PC-3 (cell line): ENCODE results near the gene ZBTB48. TPM values are rescaled to one million over a fixed set of nuclear protein-coding genes. Genes with fewer than 3 reads are reported as not detected.
"Not testable (repeated sequence)": the region's sequence is repeated elsewhere in the genome, so short reads cannot be mapped to it uniquely, and the experiment has no call there.

Experiments
- ATAC-seq: fragments of 200-7000 bp; cut with Tn5 transposase; 2 replicates; pipeline ENCODE4 v1.9.1; 2020; ENCODE audit warnings: mild to moderate bottlenecking, moderate library complexity
- BruUV-seq: library from RNA; stranded (reverse); fragments of 400-500 nt; replicated peaks from 2 replicates; lab custom pipeline; 2021; lab: Mats Ljungman, UMichigan
- CTCF ChIA-PET: fragments of 300-600 bp; sonication (Branson Sonifier 250); formaldehyde crosslinking; loops from one replicate; lab custom pipeline; 2022; ENCODE audit warnings: antibody characterized with exemption; lab: Charles Lee
- POLR2A ChIA-PET: fragments of 300-600 bp; sonication (Branson Sonifier 250); formaldehyde crosslinking; loops from one replicate; lab custom pipeline; 2022; ENCODE audit warnings: antibody characterized with exemption; ENCODE audit not compliant: unreplicated experiment; lab: Charles Lee
- DNase-seq: peaks from one replicate; pipeline ENCODE4 v3.0.0-alpha.2; 2015
- H2AFZ ChIP-seq: fragments of 300-600 bp; sonication (generic); 2 replicates; pipeline ENCODE4 v1.6.0; 2016; ENCODE audit warnings: antibody characterized with exemption, low read length
- H3F3A ChIP-seq: fragments of 300-600 bp; sonication (generic); one replicate; pipeline ENCODE4 v1.6.0; 2017; ENCODE audit warnings: antibody characterized with exemption, low read length, control low read depth, mild to moderate bottlenecking; ENCODE audit not compliant: unreplicated experiment
- H3K27ac ChIP-seq: fragments of 300-600 bp; sonication (generic); 2 replicates; pipeline ENCODE4 v1.5.1; 2016; ENCODE audit warnings: mild to moderate bottlenecking, low read length
- H3K27me3 ChIP-seq: fragments of 300-600 bp; sonication (generic); 2 replicates; pipeline ENCODE4 v1.6.1; 2016; ENCODE audit warnings: low read length, mixed read lengths
- H3K36me3 ChIP-seq: fragments of 300-600 bp; sonication (generic); 2 replicates; pipeline ENCODE4 v1.6.1; 2016; ENCODE audit warnings: low read depth, mixed run types, low read length, mixed read lengths
- H3K4me1 ChIP-seq: fragments of 300-600 bp; sonication (generic); 2 replicates; pipeline ENCODE4 v1.5.1; 2016; ENCODE audit warnings: low read length; ENCODE audit not compliant: insufficient read depth
- H3K4me2 ChIP-seq: fragments of 300-600 bp; sonication (generic); 2 replicates; pipeline ENCODE4 v1.6.0; 2016; ENCODE audit warnings: low read length
- H3K4me3 ChIP-seq: fragments of 300-600 bp; sonication (generic); 2 replicates; pipeline ENCODE4 v1.5.1; 2016; ENCODE audit warnings: mild to moderate bottlenecking, low read length, mixed read lengths
- H3K79me2 ChIP-seq: fragments of 300-600 bp; sonication (generic); 2 replicates; pipeline ENCODE4 v1.6.1; 2017; ENCODE audit warnings: low read length, mixed read lengths
- H3K9ac ChIP-seq: fragments of 300-600 bp; sonication (generic); 2 replicates; pipeline ENCODE4 v1.6.0; 2016; ENCODE audit warnings: mild to moderate bottlenecking, low read length
- H3K9me2 ChIP-seq: fragments of 300-600 bp; sonication (generic); replicated peaks from 2 replicates; pipeline ENCODE4 v1.6.1; 2016; ENCODE audit warnings: mixed run types, low read length, mixed read lengths
- H3K9me3 ChIP-seq: fragments of 300-600 bp; sonication (generic); 2 replicates; pipeline ENCODE4 v1.6.1; 2016; ENCODE audit warnings: low read length, mixed read lengths
- H4K20me1 ChIP-seq: fragments of 300-600 bp; sonication (generic); 2 replicates; pipeline ENCODE4 v1.6.1; 2016; ENCODE audit warnings: low read length, mixed read lengths
- CTCF ChIP-seq: fragments of 300-600 bp; sonication (generic); conservative IDR thresholded peaks from 2 replicates; pipeline ENCODE4 v1.5.1; 2017; ENCODE audit warnings: antibody characterized with exemption, low read depth, mild to moderate bottlenecking, low read length
- EZH2 ChIP-seq: fragments of 300-600 bp; sonication (generic); IDR thresholded peaks from one replicate; pipeline ENCODE4 v1.6.1; 2017; ENCODE audit warnings: antibody characterized with exemption, mild to moderate bottlenecking, low read length; ENCODE audit not compliant: unreplicated experiment
- EZH2phosphoT487 ChIP-seq: fragments of 300-600 bp; sonication (generic); IDR thresholded peaks from 2 replicates; pipeline ENCODE4 v1.6.1; 2018; ENCODE audit warnings: mild to moderate bottlenecking, antibody characterized with exemption, low read length, borderline replicate concordance
- intact Hi-C: fragments of 100-400 bp; cut with micrococcal nuclease; formaldehyde crosslinking; loops from 2 replicates; pipeline ENCODE4 v1.9.0; 2023
- total RNA-seq: library from RNA; depleted of rRNA; stranded (reverse); fragments of >200 nt; gene quantifications from 2 replicates; pipeline ENCODE4 v1.2.3, GENCODE V29; 2014

ZBTB48 gene
- total RNA-seq, 1 experiment from 2014 or later = 47.2 TPM

- Histone ChIP-seq H4K20me1 (peaks cover 54% of the 10 kb centered on the region), H3K4me2 (peak overlapping the region; percentile 92), H3K27me3 (no peaks in the 10 kb centered on the region), H3K27ac (peak overlapping the region; percentile 23; the same call in 1 of the 2 replicates), H3K36me3 (peaks cover 41% of the 10 kb centered on the region), H3K79me2 (peaks cover 76% of the 10 kb centered on the region), H3K9me3 (no peaks in the 10 kb centered on the region), H3K4me3 (peak overlapping the region; percentile 86), H3K9ac (peak overlapping the region; percentile 11; the same call in 1 of the 2 replicates), H3K9me2 (no peaks in the 10 kb centered on the region), H2AFZ (no peak overlapping the region), H3F3A (no peaks in the 10 kb centered on the region), H3K4me1 (peaks cover 29% of the 10 kb centered on the region)
- no TSS peak for BruUV-seq
- intact Hi-C loops = no loop called here
- DNase-seq (peak; percentile 70), ATAC-seq (no peak)
- TF ChIP-seq EZH2 = no peak
- TF ChIP-seq EZH2phosphoT487 = no peak; the same call in 1 of the 2 replicates
- no peak for TF ChIP-seq CTCF
- POLR2A ChIA-PET = no interaction called here
- CTCF ChIA-PET = interaction anchor here (0.8 kb wide), 1 partner anchor 19 kb away, joined by 4 read pairs; the partner anchor contains the start of gene ZBTB48
Observed at GRCh38 chr1:6599141-6599975, 19.6 kb downstream of the ZBTB48 start.

- DNase-seq, H3K9me3 ChIP-seq, BruUV-seq, intact Hi-C loops, H3K9me2 ChIP-seq, H3F3A ChIP-seq, H2AFZ ChIP-seq, H3K27me3 ChIP-seq, ATAC-seq: not testable (repeated sequence)
- Histone ChIP-seq H3K4me1 (peaks cover 30% of the 10 kb centered on the region), H3K4me3 (peak overlapping the region; percentile 86), H3K27ac (peak overlapping the region; percentile 93), H4K20me1 (peaks cover 54% of the 10 kb centered on the region), H3K9ac (peak overlapping the region; percentile 91), H3K79me2 (peaks cover 76% of the 10 kb centered on the region), H3K36me3 (peaks cover 36% of the 10 kb centered on the region), H3K4me2 (peak overlapping the region; percentile 92)
- CTCF ChIA-PET = interaction anchor here (0.5 to 0.8 kb wide), 2 partner anchors 18 to 20 kb away, joined by 3 to 4 read pairs; partner anchors contain the start of gene ZBTB48
- POLR2A ChIA-PET = interaction anchor here (0.6 to 0.7 kb wide), 2 partner anchors 16 to 24 kb away, joined by 3 to 6 read pairs; partner anchors contain the start of gene THAP3
Observed at GRCh38 chr1:6599991-6600390, 20.2 kb downstream of the ZBTB48 start.

- BruUV-seq = TSS peak; percentile 58
- DNase-seq (no peak), ATAC-seq (no peak)
- Histone ChIP-seq H2AFZ (no peak overlapping the region), H3K79me2 (peaks cover 71% of the 10 kb centered on the region), H3K27me3 (no peaks in the 10 kb centered on the region), H3K9me3 (no peaks in the 10 kb centered on the region), H3K9ac (peak overlapping the region; percentile 91), H4K20me1 (peaks cover 49% of the 10 kb centered on the region), H3F3A (no peaks in the 10 kb centered on the region), H3K4me2 (peak overlapping the region; percentile 92), H3K9me2 (no peaks in the 10 kb centered on the region), H3K36me3 (peaks cover 31% of the 10 kb centered on the region), H3K27ac (peak overlapping the region; percentile 93), H3K4me1 (peaks cover 30% of the 10 kb centered on the region), H3K4me3 (peak overlapping the region; percentile 86)
- TF ChIP-seq EZH2 = no peak
- POLR2A ChIA-PET = interaction anchor here (0.6 to 0.7 kb wide), 2 partner anchors 15 to 24 kb away, joined by 3 to 6 read pairs; partner anchors contain the start of gene THAP3
- CTCF ChIA-PET = interaction anchor here (0.5 to 0.8 kb wide), 2 partner anchors 18 to 20 kb away, joined by 3 to 4 read pairs; partner anchors contain the start of gene ZBTB48
- intact Hi-C loops = loop anchor here (1.0 kb wide), 5 partner anchors 12 to 109 kb away; partner anchors contain the start of genes NOL9, PLEKHG5 and ZBTB48
Observed at GRCh38 chr1:6600410-6601048, 20.7 kb downstream of the ZBTB48 start.
